Measurements from ENCODE around the gene HEATR5A. TPM values are rescaled to one million over a fixed set of nuclear protein-coding genes. Genes with fewer than 3 reads are reported as not detected.

The HEATR5A gene
- total and polyA plus RNA-seq, 2 experiments from 2014 or later, result 25.8 to 32.5 TPM

GRCh38 chr14:31291210-31291609 lies 129.1 kb downstream of the HEATR5A start (continued):
- TF ChIP-seq EZH2phosphoT487 (IDR thresholded peaks at IDR 0.05; ENCODE audit: unreplicated experiment) (no peak), NANOG (IDR thresholded peaks at IDR 0.05; ENCODE audit: borderline replicate concordance) (no peak), CTCF (conservative IDR thresholded peaks at IDR 0.05; ENCODE audit: low read depth in 2 of 2) (no peak), CREB1 (CRISPR knock-in tag; IDR thresholded peaks at IDR 0.05; ENCODE audit: low read depth) (no peak)

GRCh38 chr14:31287294-31287972 lies 132.9 kb downstream of the HEATR5A start:
- Histone ChIP-seq H3K4me3 (no peak overlapping the region), H3K36me3 (ENCODE audit: insufficient read depth) (no peaks in the 10 kb centered on the region), H3K27ac (ENCODE audit: low read depth) (no peak overlapping the region), H2AFZ (no peak overlapping the region), H3K9me2 (ENCODE audit: insufficient read depth) (no peaks in the 10 kb centered on the region), H3K4me2 (no peak overlapping the region), H3K4me1 (ENCODE audit: insufficient read depth) (no peaks in the 10 kb centered on the region; the same call in 1 of the 2 replicates), H3F3A (replicated peaks; ENCODE audit: low read depth) (0 out of 2 replicates have a peak, but pooled peaks cover 3% of the 10 kb centered on the region), H4K20me1 (replicated peaks; ENCODE audit: insufficient read depth) (no peaks in the 10 kb centered on the region), H3K79me2 (replicated peaks; ENCODE audit: insufficient read depth) (no peaks in the 10 kb centered on the region), H3K27me3 (ENCODE audit: insufficient read depth) (no peaks in the 10 kb centered on the region)
- no peak overlapping the region for H3K4me3 Mint-ChIP-seq
- H3K27me3 Mint-ChIP-seq (ENCODE audit: insufficient read depth, low read depth, poor library complexity), result peaks cover 4% of the 10 kb centered on the region
- no peak for ATAC-seq
- H3K9me3 Mint-ChIP-seq, result peaks cover 20% of the 10 kb centered on the region
- peaks cover 19% of the 10 kb centered on the region for H3K36me3 Mint-ChIP-seq (ENCODE audit: low read depth)
- no peak overlapping the region for H3K27ac Mint-ChIP-seq
- H3K4me1 Mint-ChIP-seq, result peaks cover 4% of the 10 kb centered on the region; the same call in 2 of the 3 replicates
- no peak for DNase-seq (ENCODE audit: low spot score)
- TF ChIP-seq ETS1 (IDR thresholded peaks at IDR 0.05) (no peak), CREB1 (CRISPR knock-in tag; IDR thresholded peaks at IDR 0.05; ENCODE audit: low read depth) (no peak), NANOG (IDR thresholded peaks at IDR 0.05; ENCODE audit: borderline replicate concordance) (no peak), JUNB (IDR thresholded peaks at IDR 0.05; ENCODE audit: unreplicated experiment) (no peak), CTCF (conservative IDR thresholded peaks at IDR 0.05; ENCODE audit: low read depth in 2 of 2) (no peak), ZNF331 (CRISPR knock-in tag; IDR thresholded peaks at IDR 0.05; ENCODE audit: low read depth) (no peak), STAT1 (IDR thresholded peaks at IDR 0.05; ENCODE audit: unreplicated experiment) (no peak), ZNF462 (CRISPR knock-in tag; IDR thresholded peaks at IDR 0.05) (no peak), EZH2 (IDR thresholded peaks at IDR 0.05; ENCODE audit: low read depth, unreplicated experiment) (no peak), POLR2AphosphoS5 (IDR thresholded peaks at IDR 0.05; ENCODE audit: low read depth) (no peak), EZH2phosphoT487 (IDR thresholded peaks at IDR 0.05; ENCODE audit: unreplicated experiment) (no peak)

Measured in GM23338 (cell line).